ENCODE data around the gene EHD2. TPM values are rescaled to one million over a fixed set of nuclear protein-coding genes. Genes with fewer than 3 reads are reported as not detected.

Gene EHD2
- polyA plus RNA-seq, 10 donors, result 86.8 to 144 (median 110) TPM

Other genes starting within 250 kb of the EHD2 start
- gene SLC8A2, start 241.5 kb upstream of the EHD2 start, polyA plus RNA-seq (ENCODE audit: insufficient read length in 10 of 10), result under 1 TPM; 0.05 to 0.45 (median 0.18) TPM
- 10 to 100 TPM in 1 of 10 donors, 1 to 10 TPM in 9; 6.4 to 10.2 (median 7.9) TPM for gene KPTN, start 229.2 kb upstream of the EHD2 start, polyA plus RNA-seq (ENCODE audit: insufficient read length in 10 of 10)
- 100 to 1,000 TPM in 1 of 10 donors, 10 to 100 TPM in 9; 79.3 to 104 (median 83.2) TPM for gene NAPA, start 198.4 kb upstream of the EHD2 start, polyA plus RNA-seq (ENCODE audit: insufficient read length in 10 of 10)
- gene ZNF541, start 140.3 kb upstream of the EHD2 start, polyA plus RNA-seq (ENCODE audit: insufficient read length in 10 of 10), result under 1 TPM in 8 of 10 donors, not detected in 2; 0.14 to 0.44 (median 0.20) TPM
- 10 to 100 TPM in 4 of 10 donors, 1 to 10 TPM in 6; 5.7 to 12.6 (median 10.0) TPM for gene BICRA, start 104.3 kb upstream of the EHD2 start, polyA plus RNA-seq (ENCODE audit: insufficient read length in 10 of 10)
- 100 to 1,000 TPM; 398 to 594 (median 527) TPM for gene NOP53, start 32.1 kb downstream of the EHD2 start, polyA plus RNA-seq (ENCODE audit: insufficient read length in 10 of 10)
- gene SELENOW, start 65.3 kb downstream of the EHD2 start, polyA plus RNA-seq (ENCODE audit: insufficient read length in 10 of 10), result 100 to 1,000 TPM; 634 to 857 (median 820) TPM
- gene TPRX1, start 91.1 kb downstream of the EHD2 start, polyA plus RNA-seq (ENCODE audit: insufficient read length in 10 of 10), result not detected
- gene CRX, start 108.5 kb downstream of the EHD2 start, polyA plus RNA-seq (ENCODE audit: insufficient read length in 10 of 10), result under 1 TPM in 1 of 10 donors, not detected in 9; 0.14 TPM
- gene TPRX2, start 145.8 kb downstream of the EHD2 start, polyA plus RNA-seq (ENCODE audit: insufficient read length in 10 of 10), result not detected
- gene SULT2A1, start 172.9 kb downstream of the EHD2 start, polyA plus RNA-seq (ENCODE audit: insufficient read length in 10 of 10), result under 1 TPM in 1 of 10 donors, not detected in 9; 0.12 TPM